Breast epithelium (tissue), 4 donors: ENCODE measurements around the gene MAP3K5. TPM values are rescaled to one million over a fixed set of nuclear protein-coding genes. Genes with fewer than 3 reads are reported as not detected.

Source experiments
- DNase-seq, 2 donors: peaks; one replicate each; pipeline ENCODE4 v3.0.0-alpha.2; 2019; ENCODE audit warnings: low spot score in 2 of 2
- H3K27ac ChIP-seq, 2 donors: fragments of 200-600 bp; sonication (generic) in 1 of 2; one replicate each; pipeline ENCODE4 v1.5.1; 2016 to 2019; ENCODE audit warnings: mild to moderate bottlenecking in 1 of 2
- H3K27me3 ChIP-seq, 2 donors: fragments of 200-600 bp; sonication (generic) in 1 of 2; one replicate each; pipeline versions ENCODE4 v1.5.1 to v1.6.0; 2017 to 2019; ENCODE audit warnings: control low read depth in 1 of 2, mild to moderate bottlenecking in 1 of 2
- H3K36me3 ChIP-seq: fragments of 200-600 bp; one replicate; pipeline ENCODE4 v1.5.1; 2019
- H3K4me1 ChIP-seq, 2 donors: fragments of 200-600 bp; sonication (generic); one replicate each; pipeline ENCODE4 v1.5.1; 2016 to 2019; ENCODE audit warnings: control low read depth in 1 of 2
- H3K4me3 ChIP-seq, 3 donors: fragments of 200-600 bp; sonication (generic); 1 replicate in 2 of 3; 2 replicates in 1 of 3; pipeline ENCODE4 v1.5.1; 2016 to 2019; ENCODE audit warnings: mild to moderate bottlenecking in 3 of 3, moderate library complexity in 2 of 3
- H3K9me3 ChIP-seq, 2 donors: fragments of 200-600 bp; sonication (generic) in 1 of 2; one replicate each; pipeline ENCODE4 v1.5.1; 2016 to 2019; ENCODE audit warnings: control low read depth in 1 of 2
- POLR2A ChIP-seq: fragments of 450-650 bp; IDR thresholded peaks from one replicate; pipeline ENCODE4 v1.6.1; 2016; ENCODE audit warnings: antibody characterized with exemption, mild to moderate bottlenecking, moderate library complexity
- POLR2AphosphoS5 ChIP-seq, 3 donors: sonication (generic); formaldehyde crosslinking; IDR thresholded peaks; one replicate each; pipeline ENCODE4 v1.6.1; 2017; ENCODE audit warnings: antibody characterized with exemption in 3 of 3
- intact Hi-C: fragments of 100-400 bp; cut with DNase I; formaldehyde crosslinking; loops from one replicate; pipeline ENCODE4 v1.15.1; 2023; ENCODE audit warnings: low total_unique reads
- total RNA-seq, 3 donors: library from RNA; depleted of rRNA; stranded (reverse); fragments of >200 nt; gene quantifications; one replicate each; pipeline ENCODE4 v1.1.0, GENCODE V29; 2016
- TF ChIP-seq, protein P1 (sequence below), 3 donors: fragments of 450-650 bp; IDR thresholded peaks; one replicate each; pipeline ENCODE4 v1.5.1; 2016 to 2017; ENCODE audit warnings: antibody characterized with exemption in 3 of 3, mild to moderate bottlenecking in 3 of 3, moderate library complexity in 3 of 3

MAP3K5 gene
- total RNA-seq, 3 donors from 2014 or later, result 18.6 to 40.0 (median 33.2) TPM

- no peaks in the 10 kb centered on the region for H3K4me1 ChIP-seq
- H3K27ac ChIP-seq, result no peak overlapping the region
- no peak for DNase-seq
- H3K36me3 ChIP-seq, result no peaks in the 10 kb centered on the region
- no peaks in the 10 kb centered on the region for H3K27me3 ChIP-seq
- H3K4me3 ChIP-seq, result no peak overlapping the region
- TF ChIP-seq, protein P1, sequence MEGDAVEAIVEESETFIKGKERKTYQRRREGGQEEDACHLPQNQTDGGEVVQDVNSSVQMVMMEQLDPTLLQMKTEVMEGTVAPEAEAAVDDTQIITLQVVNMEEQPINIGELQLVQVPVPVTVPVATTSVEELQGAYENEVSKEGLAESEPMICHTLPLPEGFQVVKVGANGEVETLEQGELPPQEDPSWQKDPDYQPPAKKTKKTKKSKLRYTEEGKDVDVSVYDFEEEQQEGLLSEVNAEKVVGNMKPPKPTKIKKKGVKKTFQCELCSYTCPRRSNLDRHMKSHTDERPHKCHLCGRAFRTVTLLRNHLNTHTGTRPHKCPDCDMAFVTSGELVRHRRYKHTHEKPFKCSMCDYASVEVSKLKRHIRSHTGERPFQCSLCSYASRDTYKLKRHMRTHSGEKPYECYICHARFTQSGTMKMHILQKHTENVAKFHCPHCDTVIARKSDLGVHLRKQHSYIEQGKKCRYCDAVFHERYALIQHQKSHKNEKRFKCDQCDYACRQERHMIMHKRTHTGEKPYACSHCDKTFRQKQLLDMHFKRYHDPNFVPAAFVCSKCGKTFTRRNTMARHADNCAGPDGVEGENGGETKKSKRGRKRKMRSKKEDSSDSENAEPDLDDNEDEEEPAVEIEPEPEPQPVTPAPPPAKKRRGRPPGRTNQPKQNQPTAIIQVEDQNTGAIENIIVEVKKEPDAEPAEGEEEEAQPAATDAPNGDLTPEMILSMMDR (IDR thresholded peaks at IDR 0.05), result no peak
- no peak for TF ChIP-seq POLR2A
- TF ChIP-seq POLR2AphosphoS5 (IDR thresholded peaks at IDR 0.05), result no peak
- intact Hi-C loops, result no loop called here
- no peaks in the 10 kb centered on the region for H3K9me3 ChIP-seq
Observed at GRCh38 chr6:136576821-136577220, 215.5 kb downstream of the MAP3K5 start.

- TF ChIP-seq POLR2AphosphoS5 (IDR thresholded peaks at IDR 0.05) (no peak), POLR2A (no peak)
- TF ChIP-seq, protein P1 (IDR thresholded peaks at IDR 0.05), result no peak
- H3K9me3 ChIP-seq, result peaks cover 6 to 9% of the 10 kb centered on the region in 2 donors
- intact Hi-C loops, result no loop called here
Observed at GRCh38 chr6:136571496-136571895, 220.8 kb downstream of the MAP3K5 start.

DNA sequence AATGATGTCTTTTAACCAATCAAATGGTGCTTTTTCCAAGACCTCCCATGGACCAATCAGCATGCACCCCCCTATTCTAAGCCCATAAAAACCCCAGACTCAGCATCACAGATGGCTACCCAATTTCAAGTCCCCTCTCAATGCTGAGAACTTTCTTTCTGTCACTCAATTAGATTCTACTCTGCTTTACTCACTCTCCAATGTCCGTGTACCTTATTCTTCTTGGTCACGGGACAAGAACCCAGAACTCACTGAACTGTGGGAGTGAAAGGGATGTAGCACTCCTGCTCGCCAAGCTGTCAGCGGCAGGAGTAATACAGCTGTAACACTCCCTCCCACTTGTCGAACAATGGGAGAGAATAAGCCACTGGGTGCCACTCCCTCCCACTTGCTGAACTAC, 221.2 kb downstream of the MAP3K5 start:
- Histone ChIP-seq H3K4me1 (no peaks in the 10 kb centered on the region), H3K4me3 (no peak overlapping the region), H3K27ac (no peak overlapping the region), H3K9me3 (peaks cover 6 to 9% of the 10 kb centered on the region in 2 donors), H3K36me3 (no peaks in the 10 kb centered on the region), H3K27me3 (no peaks in the 10 kb centered on the region)
- no peak for DNase-seq
- intact Hi-C loops, result no loop called here
- TF ChIP-seq, protein P1 (IDR thresholded peaks at IDR 0.05), result no peak
- TF ChIP-seq POLR2AphosphoS5 (IDR thresholded peaks at IDR 0.05) (no peak), POLR2A (no peak)

More at GRCh38 chr6:136571496-136571895, 220.8 kb downstream of the MAP3K5 start:
- Histone ChIP-seq H3K27ac (no peak overlapping the region), H3K36me3 (no peaks in the 10 kb centered on the region), H3K27me3 (no peaks in the 10 kb centered on the region), H3K4me1 (no peaks in the 10 kb centered on the region), H3K4me3 (no peak overlapping the region)
- no peak for DNase-seq

- no peak overlapping the region for H3K27ac ChIP-seq
- DNase-seq, result no peak
- H3K27me3 ChIP-seq, result no peaks in the 10 kb centered on the region
- peaks cover 6 to 9% of the 10 kb centered on the region in 2 donors for H3K9me3 ChIP-seq
- TF ChIP-seq POLR2AphosphoS5 (IDR thresholded peaks at IDR 0.05), result no peak
- TF ChIP-seq, protein P1 (IDR thresholded peaks at IDR 0.05), result no peak
- TF ChIP-seq POLR2A, result no peak
- intact Hi-C loops, result no loop called here
- no peaks in the 10 kb centered on the region for H3K36me3 ChIP-seq
- no peak overlapping the region for H3K4me3 ChIP-seq
- no peaks in the 10 kb centered on the region for H3K4me1 ChIP-seq
Observed at GRCh38 chr6:136568129-136568528, 224.1 kb downstream of the MAP3K5 start.

GRCh38 chr6:136567688-136568087, 224.6 kb downstream of the MAP3K5 start:
- TF ChIP-seq POLR2A (no peak), POLR2AphosphoS5 (IDR thresholded peaks at IDR 0.05) (no peak)
- TF ChIP-seq, protein P1 (IDR thresholded peaks at IDR 0.05), result no peak
- Histone ChIP-seq H3K4me1 (no peaks in the 10 kb centered on the region), H3K9me3 (peaks cover 6 to 9% of the 10 kb centered on the region in 2 donors), H3K27ac (no peak overlapping the region), H3K4me3 (no peak overlapping the region), H3K36me3 (no peaks in the 10 kb centered on the region), H3K27me3 (no peaks in the 10 kb centered on the region)
- intact Hi-C loops, result no loop called here
- no peak for DNase-seq
